Sigmoid colon (tissue), 7 donors: ENCODE results near the gene FAXC. TPM values are rescaled to one million over a fixed set of nuclear protein-coding genes. Genes with fewer than 3 reads are reported as not detected.
"Not testable (repeated sequence)": the region's sequence is repeated elsewhere in the genome, so short reads cannot be mapped to it uniquely, and the experiment has no call there.

Experiments
- DNase-seq: peaks from one replicate; pipeline ENCODE4 v3.0.0-alpha.2; 2019
- H3K27ac ChIP-seq, 4 donors: fragments of 200-600 bp; sonication (generic); one replicate each; pipeline ENCODE4 v1.5.1; 2016 to 2019; ENCODE audit warnings: mild to moderate bottlenecking in 1 of 4
- H3K27me3 ChIP-seq, 3 donors: fragments of 200-600 bp; sonication (generic); one replicate each; pipeline ENCODE4 v1.5.1; 2019; ENCODE audit warnings: mild to moderate bottlenecking in 1 of 3
- H3K36me3 ChIP-seq, 4 donors: fragments of 200-600 bp; sonication (generic); one replicate each; pipeline ENCODE4 v1.5.1; 2016 to 2019
- H3K4me1 ChIP-seq, 4 donors: fragments of 200-600 bp; sonication (generic); one replicate each; pipeline ENCODE4 v1.5.1; 2017 to 2019
- H3K4me3 ChIP-seq, 4 donors: fragments of 200-600 bp; sonication (generic); one replicate each; pipeline ENCODE4 v1.5.1; 2017 to 2019; ENCODE audit warnings: mild to moderate bottlenecking in 2 of 4, moderate library complexity in 1 of 4
- H3K9me3 ChIP-seq, 4 donors: fragments of 200-600 bp in 3 of 4; sonication (generic) in 3 of 4; one replicate each; pipeline versions ENCODE4 v1.5.1 to v1.6.1; 2013 to 2019
- CTCF ChIP-seq, 4 experiments: fragments of 450-650 bp in 3 of 4; fragments of 200-600 bp in 1 of 4; IDR thresholded peaks; one replicate each; pipeline ENCODE4 v1.5.1; 2016 to 2019; ENCODE audit warnings: antibody characterized with exemption in 4 of 4, mild to moderate bottlenecking in 3 of 4, moderate library complexity in 2 of 4
- EP300 ChIP-seq, 4 donors: sonication (generic); formaldehyde crosslinking; IDR thresholded peaks; one replicate each; pipeline ENCODE4 v1.6.1; 2017; ENCODE audit warnings: antibody characterized with exemption in 4 of 4
- POLR2A ChIP-seq, 2 donors: fragments of 450-650 bp; IDR thresholded peaks; one replicate each; pipeline ENCODE4 v1.6.1; 2016; ENCODE audit warnings: antibody characterized with exemption in 2 of 2, mild to moderate bottlenecking in 2 of 2, moderate library complexity in 2 of 2
- POLR2AphosphoS5 ChIP-seq, 4 donors: sonication (generic); formaldehyde crosslinking; IDR thresholded peaks; one replicate each; pipeline ENCODE4 v1.6.1; 2017; ENCODE audit warnings: antibody characterized with exemption in 4 of 4
- WGBS, 2 donors: extraction: QIAGEN DNeasy Blood & Tissue Kit; methylation state at CpG; one replicate each; pipeline ENCODE4 v1.1.7; 2013; 5-methylcytosine and 5-hydroxymethylcytosine counted together
- intact Hi-C: fragments of 100-400 bp; cut with DNase I; formaldehyde crosslinking; loops from one replicate; pipeline ENCODE4 v1.15.1; 2023
- polyA plus RNA-seq, 3 donors: library from polyadenylated mRNA; stranded (reverse); fragments of 200-250 nt; gene quantifications; one replicate each; pipeline ENCODE4 v1.2.3, GENCODE V29; 2013
- total RNA-seq, 4 donors: library from RNA; depleted of rRNA; stranded (reverse); fragments of >200 nt; gene quantifications; one replicate each; pipeline ENCODE4 v1.1.0, GENCODE V29; 2016
- donor health status: healthy with polysubstance abuse.
- donor health status: Bipolar disorder and iron deficiency.
- donor health status: healthy.

The FAXC gene
- total and polyA plus RNA-seq, 7 donors: under 0.01 to 54.0 (median 23.1) TPM

- intact Hi-C loops: no loop called here
- no peaks in the 10 kb centered on the region for H3K9me3 ChIP-seq
- WGBS, 2 donors: 55 to 70% methylated on average over 3 of the region's 3 CpGs
- H3K4me3 ChIP-seq: no peak overlapping the region
- H3K4me1 ChIP-seq: peaks cover 0 to 4% (median 0%) of the 10 kb centered on the region in 4 donors
- TF ChIP-seq POLR2AphosphoS5 (IDR thresholded peaks at IDR 0.05): no peak
- no peak for TF ChIP-seq POLR2A (IDR thresholded peaks at IDR 0.05)
- no peak for TF ChIP-seq CTCF (IDR thresholded peaks at IDR 0.05)
- no peak for TF ChIP-seq EP300 (IDR thresholded peaks at IDR 0.05)
- no peak overlapping the region for H3K27ac ChIP-seq
- no peaks in the 10 kb centered on the region for H3K27me3 ChIP-seq
- H3K36me3 ChIP-seq: no peaks in the 10 kb centered on the region
- DNase-seq: no peak
These were observed 80.3 kb downstream of the FAXC start for GRCh38 chr6:99269207-99269606.

- H3K27ac ChIP-seq, H3K36me3 ChIP-seq, H3K4me1 ChIP-seq, DNase-seq, H3K27me3 ChIP-seq, intact Hi-C loops, H3K4me3 ChIP-seq, H3K9me3 ChIP-seq: not testable (repeated sequence)
- WGBS, 2 donors: 89 to 92% methylated on average over 5 of the region's 5 CpGs
These were observed 82.5 kb downstream of the FAXC start for GRCh38 chr6:99266996-99267395.

GRCh38 chr6:99265447-99265846 lies 84.0 kb downstream of the FAXC start:
- intact Hi-C loops, H3K4me3 ChIP-seq, H3K27me3 ChIP-seq, H3K27ac ChIP-seq, DNase-seq, H3K36me3 ChIP-seq, H3K4me1 ChIP-seq, H3K9me3 ChIP-seq: not testable (repeated sequence)
- 85 to 86% methylated on average over 5 of the region's 5 CpGs for WGBS, 2 donors

- no peak for DNase-seq
- Histone ChIP-seq H3K36me3 (no peaks in the 10 kb centered on the region), H3K4me3 (no peak overlapping the region), H3K27ac (no peak overlapping the region), H3K4me1 (no peaks in the 10 kb centered on the region), H3K9me3 (no peaks in the 10 kb centered on the region), H3K27me3 (peaks cover 0 to 3% (median 0%) of the 10 kb centered on the region in 3 donors)
- WGBS, 2 donors: 79 to 84% methylated on average over 20 of the region's 20 CpGs
- TF ChIP-seq POLR2AphosphoS5 (IDR thresholded peaks at IDR 0.05): no peak
- no peak for TF ChIP-seq CTCF (IDR thresholded peaks at IDR 0.05)
- no peak for TF ChIP-seq POLR2A (IDR thresholded peaks at IDR 0.05)
- no peak for TF ChIP-seq EP300 (IDR thresholded peaks at IDR 0.05)
- intact Hi-C loops: no loop called here
These were observed 94.6 kb downstream of the FAXC start for GRCh38 chr6:99254616-99255550.

GRCh38 chr6:99253271-99253670 lies 96.2 kb downstream of the FAXC start:
- H3K27me3 ChIP-seq: no peaks in the 10 kb centered on the region
- intact Hi-C loops: no loop called here
- TF ChIP-seq POLR2AphosphoS5 (IDR thresholded peaks at IDR 0.05): no peak
- DNase-seq: no peak
- no peaks in the 10 kb centered on the region for H3K9me3 ChIP-seq
- no peaks in the 10 kb centered on the region for H3K4me1 ChIP-seq
- no peak overlapping the region for H3K4me3 ChIP-seq
- no peak overlapping the region for H3K27ac ChIP-seq
- WGBS, 2 donors: 82 to 87% methylated on average over 2 of the region's 2 CpGs
- no peaks in the 10 kb centered on the region for H3K36me3 ChIP-seq

GRCh38 chr6:99252421-99252820 lies 97.1 kb downstream of the FAXC start:
- intact Hi-C loops: no loop called here
- 90% methylated on average over 9 of the region's 9 CpGs for WGBS, 2 donors
- H3K27me3 ChIP-seq: no peaks in the 10 kb centered on the region
- H3K4me3 ChIP-seq: no peak overlapping the region
- H3K4me1 ChIP-seq: no peaks in the 10 kb centered on the region
- TF ChIP-seq POLR2A (IDR thresholded peaks at IDR 0.05): no peak
- TF ChIP-seq POLR2AphosphoS5 (IDR thresholded peaks at IDR 0.05): no peak
- TF ChIP-seq CTCF (IDR thresholded peaks at IDR 0.05): no peak
- TF ChIP-seq EP300 (IDR thresholded peaks at IDR 0.05): no peak
- no peak overlapping the region for H3K27ac ChIP-seq
- DNase-seq: no peak
- H3K36me3 ChIP-seq: no peaks in the 10 kb centered on the region
- H3K9me3 ChIP-seq: no peaks in the 10 kb centered on the region
